Measurements from ENCODE around the gene CDK19. TPM values are rescaled to one million over a fixed set of nuclear protein-coding genes. Genes with fewer than 3 reads are reported as not detected.

The CDK19 gene
- total and polyA plus RNA-seq, 2 of the 13 experiments (the other 11 are each of a cell fraction or from before 2014, with no cell fraction given) = 13.4 to 27.0 TPM

GRCh38 chr6:110573136-110573535 lies 242.1 kb downstream of the CDK19 start:
- in situ Hi-C loops (cut with HindIII; ENCODE audit: extremely low pct_ligation_motif_present, low pct_unique_long_range_greater_than_20kb) = no loop called here
- ATAC-seq (no peak), FAIRE-seq (no peak), DNase-seq (ENCODE audit: low spot score) (no peak)
- ChIA-PET POLR2A (no interaction called here), CTCF (ENCODE audit: low intra/inter-chr PET ratio, low total read pairs) (no interaction called here)
- Histone ChIP-seq H2AFZ (ENCODE audit: low read length) (peak overlapping the region; percentile 84), H3K9ac (ENCODE audit: insufficient read depth, low read depth, low read length) (no peak overlapping the region), H3K27ac (ENCODE audit: extremely low read length, insufficient read depth, low read length) (peak overlapping the region; percentile 47), H3K36me3 (replicated peaks in 1 of 2; ENCODE audit: control insufficient read depth in 1 of 2, insufficient read depth in 2 of 2, low read length in 2 of 2) (no peaks in the 10 kb centered on the region), H3K4me1 (ENCODE audit: insufficient read depth, low read length) (peaks cover 67% of the 10 kb centered on the region), H3K4me3 (replicated peaks in 1 of 3; ENCODE audit: insufficient read depth in 1 of 3, low read depth in 2 of 3, low read length in 3 of 3) (no peak overlapping the region), H3K4me2 (ENCODE audit: low read depth, low read length) (no peak overlapping the region), H3K27me3 (ENCODE audit: control insufficient read depth in 1 of 2, insufficient read depth in 2 of 2, low read length in 2 of 2) (no peaks in the 10 kb centered on the region), H4K20me1 (ENCODE audit: insufficient read depth, low read length) (no peaks in the 10 kb centered on the region), H3K79me2 (ENCODE audit: insufficient read depth, low read length) (no peaks in the 10 kb centered on the region), H3K9me3 (ENCODE audit: low read length) (no peaks in the 10 kb centered on the region)
- intact Hi-C loops (cut with micrococcal nuclease; ENCODE audit: unreplicated experiment) = no loop called here
- BruUV-seq (replicated peaks) = no TSS peak
- TF ChIP-seq TRAFD1 (CRISPR knock-in tag; IDR thresholded peaks at IDR 0.05; ENCODE audit: borderline replicate concordance) = no peak
- no peak for TF ChIP-seq CHCHD3 (CRISPR knock-in tag; IDR thresholded peaks at IDR 0.05)
- TF ChIP-seq, protein P1, sequence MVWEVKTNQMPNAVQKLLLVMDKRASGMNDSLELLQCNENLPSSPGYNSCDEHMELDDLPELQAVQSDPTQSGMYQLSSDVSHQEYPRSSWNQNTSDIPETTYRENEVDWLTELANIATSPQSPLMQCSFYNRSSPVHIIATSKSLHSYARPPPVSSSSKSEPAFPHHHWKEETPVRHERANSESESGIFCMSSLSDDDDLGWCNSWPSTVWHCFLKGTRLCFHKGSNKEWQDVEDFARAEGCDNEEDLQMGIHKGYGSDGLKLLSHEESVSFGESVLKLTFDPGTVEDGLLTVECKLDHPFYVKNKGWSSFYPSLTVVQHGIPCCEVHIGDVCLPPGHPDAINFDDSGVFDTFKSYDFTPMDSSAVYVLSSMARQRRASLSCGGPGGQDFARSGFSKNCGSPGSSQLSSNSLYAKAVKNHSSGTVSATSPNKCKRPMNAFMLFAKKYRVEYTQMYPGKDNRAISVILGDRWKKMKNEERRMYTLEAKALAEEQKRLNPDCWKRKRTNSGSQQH (CRISPR knock-in tag; IDR thresholded peaks at IDR 0.05; ENCODE audit: low read depth) = no peak
- no peak for TF ChIP-seq MED1 (CRISPR knock-in tag; IDR thresholded peaks at IDR 0.05)
- no peak for TF ChIP-seq IRF2 (CRISPR knock-in tag; IDR thresholded peaks at IDR 0.05)
- no peak for TF ChIP-seq ETV6 (CRISPR knock-in tag; conservative IDR thresholded peaks at IDR 0.05)
- TF ChIP-seq, protein P2, sequence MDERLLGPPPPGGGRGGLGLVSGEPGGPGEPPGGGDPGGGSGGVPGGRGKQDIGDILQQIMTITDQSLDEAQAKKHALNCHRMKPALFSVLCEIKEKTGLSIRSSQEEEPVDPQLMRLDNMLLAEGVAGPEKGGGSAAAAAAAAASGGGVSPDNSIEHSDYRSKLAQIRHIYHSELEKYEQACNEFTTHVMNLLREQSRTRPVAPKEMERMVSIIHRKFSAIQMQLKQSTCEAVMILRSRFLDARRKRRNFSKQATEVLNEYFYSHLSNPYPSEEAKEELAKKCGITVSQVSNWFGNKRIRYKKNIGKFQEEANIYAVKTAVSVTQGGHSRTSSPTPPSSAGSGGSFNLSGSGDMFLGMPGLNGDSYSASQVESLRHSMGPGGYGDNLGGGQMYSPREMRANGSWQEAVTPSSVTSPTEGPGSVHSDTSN (CRISPR knock-in tag; IDR thresholded peaks at IDR 0.05) = no peak
- TF ChIP-seq NRL (CRISPR knock-in tag; IDR thresholded peaks at IDR 0.05; ENCODE audit: borderline replicate concordance) = no peak
- TF ChIP-seq CREBL2 (CRISPR knock-in tag; IDR thresholded peaks at IDR 0.05; ENCODE audit: borderline replicate concordance) = no peak
- no peak for TF ChIP-seq ZNF713 (CRISPR knock-in tag; IDR thresholded peaks at IDR 0.05)
- no peak for TF ChIP-seq ZNF329 (CRISPR knock-in tag; IDR thresholded peaks at IDR 0.05; ENCODE audit: low read depth)
- TF ChIP-seq, protein P3, sequence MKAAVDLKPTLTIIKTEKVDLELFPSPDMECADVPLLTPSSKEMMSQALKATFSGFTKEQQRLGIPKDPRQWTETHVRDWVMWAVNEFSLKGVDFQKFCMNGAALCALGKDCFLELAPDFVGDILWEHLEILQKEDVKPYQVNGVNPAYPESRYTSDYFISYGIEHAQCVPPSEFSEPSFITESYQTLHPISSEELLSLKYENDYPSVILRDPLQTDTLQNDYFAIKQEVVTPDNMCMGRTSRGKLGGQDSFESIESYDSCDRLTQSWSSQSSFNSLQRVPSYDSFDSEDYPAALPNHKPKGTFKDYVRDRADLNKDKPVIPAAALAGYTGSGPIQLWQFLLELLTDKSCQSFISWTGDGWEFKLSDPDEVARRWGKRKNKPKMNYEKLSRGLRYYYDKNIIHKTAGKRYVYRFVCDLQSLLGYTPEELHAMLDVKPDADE (CRISPR knock-in tag; IDR thresholded peaks at IDR 0.05) = no peak
- TF ChIP-seq ZBTB34 (CRISPR knock-in tag; IDR thresholded peaks at IDR 0.05) = no peak
- no peak for TF ChIP-seq ZNF577 (CRISPR knock-in tag; IDR thresholded peaks at IDR 0.05; ENCODE audit: borderline replicate concordance, low read depth)

Measured in HepG2 (cell line).